HCT116 (cell line): ENCODE results near the gene SLC7A11. TPM values are rescaled to one million over a fixed set of nuclear protein-coding genes. Genes with fewer than 3 reads are reported as not detected.

Experiments
- ATAC-seq: fragments of 200-7000 bp; cut with Tn5 transposase; 2 replicates; pipeline ENCODE4 v1.9.1; 2020; ENCODE audit warnings: mild to moderate bottlenecking, moderate library complexity
- BruUV-seq: library from RNA; stranded (reverse); fragments of 400-500 nt; replicated peaks from 2 replicates; lab custom pipeline; 2021; lab: Mats Ljungman, UMichigan
- CTCF ChIA-PET: fragments of 300-600 bp; sonication (Branson Sonifier 250); formaldehyde crosslinking; loops from one replicate; lab custom pipeline; 2021; ENCODE audit warnings: antibody characterized with exemption; lab: Charles Lee
- POLR2A ChIA-PET: fragments of 300-600, 350-600 bp; sonication (Branson Sonifier 250); formaldehyde crosslinking; loops from one replicate; lab custom pipeline; 2021; ENCODE audit warnings: antibody characterized with exemption; lab: Charles Lee
- RAD21 ChIA-PET, 2 experiments: fragments of 300-600 bp; sonication (Branson Sonifier 250); formaldehyde crosslinking; loops; one replicate each; lab custom pipeline; 2023; ENCODE audit warnings: low total read pairs in 2 of 2; ENCODE audit not compliant: uncharacterized antibody in 2 of 2, unreplicated experiment in 2 of 2, low non-redundant PET in 1 of 2; lab: Charles Lee
- DNase-seq: peaks from one replicate; pipeline ENCODE4 v3.0.0-alpha.2; 2010; ENCODE audit warnings: low read depth, low spot score
- H2AFZ ChIP-seq: fragments of 200-600 bp; shearing (Covaris generic), sonication (generic); 2 replicates; pipeline ENCODE4 v1.6.1; 2017; ENCODE audit warnings: low read depth, mixed run types, mixed read lengths, antibody characterized with exemption, low read length; ENCODE audit not compliant: poor library complexity, severe bottlenecking
- H3K27ac ChIP-seq: 2 replicates; pipeline ENCODE4 v1.5.1; 2012; ENCODE audit warnings: low read depth, low read length
- H3K27me3 ChIP-seq: fragments of 200-600 bp; sonication (generic); 2 replicates; pipeline ENCODE4 v1.6.1; 2016; ENCODE audit warnings: mixed run types, low read length, mixed read lengths; ENCODE audit not compliant: insufficient read depth
- H3K36me3 ChIP-seq, 2 experiments: fragments of 200-500 bp in 1 of 2; fragments of 200-600 bp in 1 of 2; sonication (Bioruptor generic) in 1 of 2; sonication (generic) in 1 of 2; 2 replicates each; pipeline versions ENCODE4 v1.5.1 to v1.6.1; 2014 to 2016; ENCODE audit warnings: low read length in 2 of 2, inconsistent platforms in 1 of 2, mixed read lengths in 1 of 2, mixed run types in 1 of 2; ENCODE audit not compliant: insufficient read depth in 2 of 2, control insufficient read depth in 1 of 2
- H3K4me1 ChIP-seq, 2 experiments: fragments of 200-600 bp in 1 of 2; sonication (generic) in 1 of 2; 2 replicates each; pipeline versions ENCODE4 v1.5.1 to v1.6.1; 2012 to 2017; ENCODE audit warnings: low read length in 2 of 2, inconsistent platforms in 1 of 2, mild to moderate bottlenecking in 1 of 2, mixed read lengths in 1 of 2, mixed run types in 1 of 2, moderate library complexity in 1 of 2; ENCODE audit not compliant: insufficient read depth in 2 of 2, control insufficient read depth in 1 of 2
- H3K4me2 ChIP-seq: fragments of 200-600 bp; sonication (generic); 2 replicates; pipeline ENCODE4 v1.6.1; 2017; ENCODE audit warnings: mixed run types, low read length, mixed read lengths
- H3K4me3 ChIP-seq, 2 experiments: fragments of 200-600 bp in 1 of 2; sonication (generic) in 1 of 2; replicated peaks in 1 of 2; 2 replicates each; pipeline ENCODE4 v1.5.1; 2011 to 2016; ENCODE audit warnings: low read length in 2 of 2, control low read depth in 1 of 2, low read depth in 1 of 2, mild to moderate bottlenecking in 1 of 2, mixed read lengths in 1 of 2, mixed run types in 1 of 2
- H3K79me2 ChIP-seq: fragments of 200-600 bp; sonication (generic); 2 replicates; pipeline ENCODE4 v1.6.1; 2017; ENCODE audit warnings: mild to moderate bottlenecking, mixed run types, low read length, moderate library complexity, mixed read lengths; ENCODE audit not compliant: insufficient read depth
- H3K9ac ChIP-seq: fragments of 200-600 bp; sonication (generic); 2 replicates; pipeline ENCODE4 v1.6.1; 2016; ENCODE audit warnings: low read length, mixed read lengths
- H3K9me2 ChIP-seq: fragments of 200-600 bp; sonication (generic), shearing (Covaris generic); 2 replicates; pipeline ENCODE4 v1.6.1; 2017; ENCODE audit warnings: mixed run types, mild to moderate bottlenecking, moderate library complexity; ENCODE audit not compliant: insufficient read depth
- H3K9me3 ChIP-seq, 2 experiments: fragments of 200-500 bp in 1 of 2; fragments of 200-600 bp in 1 of 2; sonication (Bioruptor generic) in 1 of 2; sonication (generic) in 1 of 2; 2 replicates each; pipeline ENCODE4 v1.6.1; 2014 to 2017; ENCODE audit warnings: low read length in 2 of 2, mixed read lengths in 2 of 2, inconsistent platforms in 1 of 2, low read depth in 1 of 2, mild to moderate bottlenecking in 1 of 2, mixed run types in 1 of 2, moderate library complexity in 1 of 2; ENCODE audit not compliant: control insufficient read depth in 1 of 2, insufficient read depth in 1 of 2
- H4K20me1 ChIP-seq: fragments of 200-600 bp; sonication (generic), shearing (Covaris generic); 2 replicates; pipeline ENCODE4 v1.6.1; 2017; ENCODE audit warnings: mixed run types, mild to moderate bottlenecking, moderate library complexity; ENCODE audit not compliant: insufficient read depth
- CEBPB ChIP-seq: IDR thresholded peaks from 2 replicates; pipeline ENCODE4 v1.6.1; 2012; ENCODE audit warnings: low read depth
- EGR1 ChIP-seq: IDR thresholded peaks from 2 replicates; pipeline ENCODE4 v1.6.1; 2012; ENCODE audit warnings: low read depth
- ELF1 ChIP-seq: IDR thresholded peaks from 2 replicates; pipeline ENCODE4 v1.6.1; 2012; ENCODE audit warnings: low read depth, borderline replicate concordance
- JUND ChIP-seq: IDR thresholded peaks from 2 replicates; pipeline ENCODE4 v1.6.1; 2012
- MAX ChIP-seq: IDR thresholded peaks from 2 replicates; pipeline ENCODE4 v1.6.1; 2012
- POLR2AphosphoS5 ChIP-seq: IDR thresholded peaks from 2 replicates; pipeline ENCODE4 v1.6.1; 2011; ENCODE audit warnings: mild to moderate bottlenecking, low read depth, low read length, moderate library complexity
- SP1 ChIP-seq: IDR thresholded peaks from 2 replicates; pipeline ENCODE4 v1.6.1; 2012; ENCODE audit warnings: low read depth
- ZBTB33 ChIP-seq: IDR thresholded peaks from 2 replicates; pipeline ENCODE4 v1.6.1; 2011; ENCODE audit warnings: mild to moderate bottlenecking, low read length, moderate library complexity; ENCODE audit not compliant: insufficient replicate concordance; ENCODE audit errors: extremely low read depth
- ZFX ChIP-seq: fragments of 450-650 bp; IDR thresholded peaks from 2 replicates; pipeline ENCODE4 v1.6.1; 2017
- ZNF274 ChIP-seq: fragments of 200-500 bp; sonication (Bioruptor generic); IDR thresholded peaks from 2 replicates; pipeline ENCODE4 v1.6.1; 2014; ENCODE audit warnings: mild to moderate bottlenecking, low read depth, low read length, inconsistent platforms
- intact Hi-C: fragments of 100-400 bp; cut with micrococcal nuclease; formaldehyde crosslinking; loops from 2 replicates; pipeline ENCODE4 v1.10.0; 2022
- total RNA-seq: library from RNA; stranded (reverse); gene quantifications from one replicate; pipeline ENCODE4 v1.2.1, GENCODE V29; 2021; ENCODE audit not compliant: unreplicated experiment
- TF ChIP-seq, protein P1 (sequence below), 3 experiments: fragments of 200-600 bp in 1 of 3; sonication (generic) in 1 of 3; IDR thresholded peaks in 2 of 3; conservative IDR thresholded peaks in 1 of 3; 2 replicates each; pipeline ENCODE4 v1.5.1; 2012 to 2017; ENCODE audit warnings: low read depth in 2 of 3, low read length in 2 of 3, antibody characterized with exemption in 1 of 3, borderline replicate concordance in 1 of 3, control low read depth in 1 of 3, mild to moderate bottlenecking in 1 of 3, mixed read lengths in 1 of 3, mixed run types in 1 of 3, moderate library complexity in 1 of 3; ENCODE audit not compliant: insufficient read depth in 1 of 3

SLC7A11 gene
- total RNA-seq, 1 experiment from 2014 or later: 45.8 TPM

DNA sequence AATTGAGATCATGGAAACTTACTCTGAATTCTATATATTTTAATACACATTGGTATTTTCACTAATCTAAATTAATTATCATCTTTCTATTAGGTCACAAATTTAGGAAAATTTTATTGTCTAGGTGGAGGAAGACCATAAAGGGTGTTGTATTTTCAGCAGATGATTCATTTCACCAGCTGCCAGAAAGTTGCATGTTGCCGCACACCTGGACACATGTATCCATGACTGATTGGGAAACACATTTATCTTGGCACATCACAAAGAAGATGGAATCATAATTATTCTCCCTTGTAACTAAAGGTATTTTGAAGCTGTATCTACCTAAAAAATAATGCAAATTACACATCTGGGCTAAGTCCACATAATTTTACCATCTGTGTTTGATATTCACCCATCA lies 33.1 kb downstream of the SLC7A11 start:
- no peaks in the 10 kb centered on the region for H3K27me3 ChIP-seq
- ChIA-PET POLR2A (no interaction called here), CTCF (no interaction called here), RAD21 (no interaction called here)
- no peak overlapping the region for H3K9ac ChIP-seq
- TF ChIP-seq POLR2AphosphoS5 (no peak), JUND (no peak), MAX (no peak), ZFX (no peak), ZNF274 (no peak), SP1 (no peak), EGR1 (no peak), ELF1 (no peak), CEBPB (no peak)
- BruUV-seq: no TSS peak
- H3K4me2 ChIP-seq: no peak overlapping the region
- no peaks in the 10 kb centered on the region for H3K4me1 ChIP-seq
- H3K9me3 ChIP-seq: no peaks in the 10 kb centered on the region
- 0 out of 4 replicates have a peak, but pooled peaks cover 0 to 3% of the 10 kb centered on the region in 2 experiments for H3K36me3 ChIP-seq
- intact Hi-C loops: no loop called here
- H3K79me2 ChIP-seq: no peaks in the 10 kb centered on the region
- ATAC-seq (no peak), DNase-seq (no peak)
- no peak overlapping the region for H3K4me3 ChIP-seq
- no peak overlapping the region for H3K27ac ChIP-seq
- no peak overlapping the region for H2AFZ ChIP-seq
- no peaks in the 10 kb centered on the region for H3K9me2 ChIP-seq
- H4K20me1 ChIP-seq: no peaks in the 10 kb centered on the region

DNA sequence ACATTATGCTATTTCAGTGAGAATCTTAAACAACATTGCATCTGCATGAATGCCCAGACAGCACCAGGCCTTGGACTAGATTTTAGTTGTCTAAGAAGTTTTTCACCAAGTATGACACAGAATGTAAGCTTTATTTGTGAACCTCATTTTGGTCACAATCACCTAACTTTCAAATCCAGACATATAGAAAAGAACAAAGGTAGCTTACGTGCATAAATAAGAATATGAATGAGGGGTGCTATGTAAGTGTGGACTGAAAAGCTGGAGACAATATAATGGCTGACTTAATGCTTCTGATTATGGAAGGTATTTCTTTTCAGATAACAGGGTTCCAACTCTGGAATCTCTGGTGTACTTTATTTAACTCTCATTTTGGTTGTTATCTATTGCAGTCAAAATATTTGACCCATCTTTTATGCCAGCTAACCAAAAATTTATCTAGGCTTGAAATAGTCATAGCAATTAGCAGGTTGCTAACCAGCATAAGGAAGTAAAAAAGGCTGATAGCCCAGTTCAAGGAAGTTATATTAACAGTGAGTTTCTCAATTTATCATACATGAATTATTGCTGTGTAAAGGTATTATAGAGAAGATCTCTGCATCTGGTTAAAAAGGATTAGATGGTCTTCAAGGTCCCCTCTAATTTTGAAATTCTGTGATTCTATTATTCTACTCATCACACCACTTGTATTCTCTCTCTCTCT lies 36.5 kb downstream of the SLC7A11 start:
- Histone ChIP-seq H2AFZ (no peak overlapping the region), H3K36me3 (no peaks in the 10 kb centered on the region), H3K79me2 (no peaks in the 10 kb centered on the region), H3K27ac (no peak overlapping the region), H3K4me1 (peaks cover 0 to 14% of the 10 kb centered on the region in 2 experiments; a peak in 3 of 4 replicates), H3K9me2 (no peaks in the 10 kb centered on the region), H3K27me3 (no peaks in the 10 kb centered on the region), H3K9me3 (no peaks in the 10 kb centered on the region), H3K9ac (no peak overlapping the region), H4K20me1 (no peaks in the 10 kb centered on the region), H3K4me2 (no peak overlapping the region), H3K4me3 (no peak overlapping the region)
- ChIA-PET RAD21 (no interaction called here), CTCF (no interaction called here), POLR2A (no interaction called here)
- no peak for TF ChIP-seq ZBTB33
- TF ChIP-seq, protein P1, sequence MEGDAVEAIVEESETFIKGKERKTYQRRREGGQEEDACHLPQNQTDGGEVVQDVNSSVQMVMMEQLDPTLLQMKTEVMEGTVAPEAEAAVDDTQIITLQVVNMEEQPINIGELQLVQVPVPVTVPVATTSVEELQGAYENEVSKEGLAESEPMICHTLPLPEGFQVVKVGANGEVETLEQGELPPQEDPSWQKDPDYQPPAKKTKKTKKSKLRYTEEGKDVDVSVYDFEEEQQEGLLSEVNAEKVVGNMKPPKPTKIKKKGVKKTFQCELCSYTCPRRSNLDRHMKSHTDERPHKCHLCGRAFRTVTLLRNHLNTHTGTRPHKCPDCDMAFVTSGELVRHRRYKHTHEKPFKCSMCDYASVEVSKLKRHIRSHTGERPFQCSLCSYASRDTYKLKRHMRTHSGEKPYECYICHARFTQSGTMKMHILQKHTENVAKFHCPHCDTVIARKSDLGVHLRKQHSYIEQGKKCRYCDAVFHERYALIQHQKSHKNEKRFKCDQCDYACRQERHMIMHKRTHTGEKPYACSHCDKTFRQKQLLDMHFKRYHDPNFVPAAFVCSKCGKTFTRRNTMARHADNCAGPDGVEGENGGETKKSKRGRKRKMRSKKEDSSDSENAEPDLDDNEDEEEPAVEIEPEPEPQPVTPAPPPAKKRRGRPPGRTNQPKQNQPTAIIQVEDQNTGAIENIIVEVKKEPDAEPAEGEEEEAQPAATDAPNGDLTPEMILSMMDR (IDR thresholded peaks at IDR 0.05 in 2 of 3, conservative IDR thresholded peaks at IDR 0.05 in 1 of 3; ENCODE audit: borderline replicate concordance in 1 of 3, insufficient read depth in 1 of 3, low read depth in 2 of 3, low read length in 2 of 3): no peak
- ATAC-seq (no peak), DNase-seq (no peak)
- BruUV-seq: no TSS peak
- intact Hi-C loops: no loop called here
